HEK293 (cell line): ENCODE results near the gene TNIK.
"Not testable (repeated sequence)": the region's sequence is repeated elsewhere in the genome, so short reads cannot be mapped to it uniquely, and the experiment has no call there.

Source experiments
- CTCF ChIA-PET: fragments of 350-600 bp; formaldehyde crosslinking; extraction: SDS; loops from one replicate; lab custom pipeline; 2021; ENCODE audit warnings: antibody characterized with exemption; lab: Yijun Ruan, JAX
- POLR2A ChIA-PET: fragments of 300-600 bp; formaldehyde crosslinking; extraction: SDS; loops from one replicate; lab custom pipeline; 2020; ENCODE audit warnings: antibody characterized with exemption, inconsistent platforms; lab: Yijun Ruan, JAX
- H3K27ac ChIP-seq: fragments of 200-500 bp; sonication (Bioruptor generic); 2 replicates; pipeline ENCODE4 v1.5.1; 2014; ENCODE audit warnings: low read depth, low read length, control low read depth, inconsistent platforms; ENCODE audit errors: extremely low read depth
- H3K36me3 ChIP-seq, 2 experiments: fragments of 200-500 bp in 1 of 2; sonication (Bioruptor generic) in 1 of 2; 1 replicate in 1 of 2; 2 replicates in 1 of 2; pipeline ENCODE4 v1.5.1; 2014 to 2017; ENCODE audit warnings: inconsistent platforms in 2 of 2, low read length in 2 of 2; ENCODE audit not compliant: control insufficient read depth in 2 of 2, insufficient read depth in 1 of 2
- H3K4me1 ChIP-seq: fragments of 200-500 bp; sonication (Bioruptor generic); 2 replicates; pipeline ENCODE4 v1.5.1; 2014; ENCODE audit warnings: mild to moderate bottlenecking, low read length, inconsistent platforms; ENCODE audit not compliant: control insufficient read depth, insufficient read depth
- H3K4me3 ChIP-seq: 2 replicates; pipeline ENCODE4 v1.5.1; 2011; ENCODE audit warnings: low read depth, mild to moderate bottlenecking, control low read depth, low read length, moderate library complexity
- H3K9me3 ChIP-seq: fragments of 200-500 bp; sonication (Bioruptor generic); 2 replicates; pipeline ENCODE4 v1.5.1; 2014; ENCODE audit warnings: low read depth, low read length, inconsistent platforms; ENCODE audit not compliant: control insufficient read depth, insufficient read depth
- CTCF ChIP-seq: fragments of 450-650 bp; formaldehyde crosslinking; IDR thresholded peaks from 2 replicates; pipeline ENCODE4 v1.5.1; 2016; ENCODE audit warnings: missing biosample characterization, missing genetic modification characterization
- MEIS1 ChIP-seq: sonication (generic); formaldehyde crosslinking; IDR thresholded peaks from 2 replicates; pipeline ENCODE4 v1.8.1; 2022; ENCODE audit warnings: missing genetic modification reagents, mild to moderate bottlenecking, borderline replicate concordance
- MYNN ChIP-seq: fragments of 450-650 bp; formaldehyde crosslinking; IDR thresholded peaks from 2 replicates; pipeline ENCODE4 v1.5.1; 2016; ENCODE audit warnings: missing biosample characterization, missing genetic modification characterization, borderline replicate concordance
- MZF1 ChIP-seq: fragments of 450-650 bp; formaldehyde crosslinking; IDR thresholded peaks from 2 replicates; pipeline ENCODE4 v1.5.1; 2017; ENCODE audit warnings: missing biosample characterization, missing genetic modification characterization, borderline replicate concordance
- PRDM10 ChIP-seq: fragments of 450-650 bp; formaldehyde crosslinking; IDR thresholded peaks from 2 replicates; pipeline ENCODE4 v1.5.1; 2016; ENCODE audit warnings: missing biosample characterization, missing genetic modification characterization
- PRDM6 ChIP-seq: fragments of 450-650 bp; formaldehyde crosslinking; IDR thresholded peaks from 2 replicates; pipeline ENCODE4 v1.5.1; 2017; ENCODE audit warnings: missing biosample characterization, missing genetic modification characterization
- REPIN1 ChIP-seq: fragments of 450-650 bp; formaldehyde crosslinking; IDR thresholded peaks from 2 replicates; pipeline ENCODE4 v1.5.1; 2017; ENCODE audit warnings: missing biosample characterization, missing genetic modification characterization, low read depth
- SP7 ChIP-seq: fragments of 450-650 bp; formaldehyde crosslinking; IDR thresholded peaks from 2 replicates; pipeline ENCODE4 v1.5.1; 2016; ENCODE audit warnings: missing biosample characterization, missing genetic modification characterization
- ZFP37 ChIP-seq: fragments of 450-650 bp; formaldehyde crosslinking; IDR thresholded peaks from 2 replicates; pipeline ENCODE4 v1.5.1; 2016; ENCODE audit warnings: missing biosample characterization, missing genetic modification characterization
- ZNF274 ChIP-seq, 2 experiments: fragments of 200-500 bp in 1 of 2; fragments of 450-650 bp in 1 of 2; sonication (Bioruptor generic) in 1 of 2; formaldehyde crosslinking in 1 of 2; IDR thresholded peaks; 2 replicates each; pipeline versions ENCODE4 v1.5.1 to v1.6.1; 2014 to 2016; ENCODE audit warnings: borderline replicate concordance in 1 of 2, inconsistent platforms in 1 of 2, low read length in 1 of 2, missing biosample characterization in 1 of 2, missing genetic modification characterization in 1 of 2
- ZNF449 ChIP-seq: fragments of 450-650 bp; formaldehyde crosslinking; IDR thresholded peaks from 2 replicates; pipeline ENCODE4 v1.5.1; 2017; ENCODE audit warnings: missing biosample characterization, mild to moderate bottlenecking, missing genetic modification characterization, moderate library complexity
- ZNF629 ChIP-seq: fragments of 450-650 bp; formaldehyde crosslinking; IDR thresholded peaks from 2 replicates; pipeline ENCODE4 v1.5.1; 2017; ENCODE audit warnings: missing biosample characterization, missing genetic modification characterization
- ZNF747 ChIP-seq: fragments of 450-650 bp; formaldehyde crosslinking; IDR thresholded peaks from 2 replicates; pipeline ENCODE4 v1.5.1; 2016; ENCODE audit warnings: missing biosample characterization, missing genetic modification characterization

TNIK gene

GRCh38 chr3:171369156-171369555, 91.0 kb downstream of the TNIK start:
- POLR2A ChIA-PET, result interaction anchor here (1.1 kb wide), 1 partner anchor 22 kb away, joined by 3 read pairs; no protein-coding TSS in a partner anchor
- Histone ChIP-seq H3K4me1 (no peaks in the 10 kb centered on the region), H3K4me3 (no peak overlapping the region)
- CTCF ChIA-PET, result interaction anchor here (0.7 kb wide), 1 partner anchor 734 kb away, joined by 5 read pairs; no protein-coding TSS in a partner anchor
- TF ChIP-seq ZNF274 (IDR thresholded peaks at IDR 0.05; ENCODE audit: low read length), result no peak
- no peak for TF ChIP-seq ZNF274 (tag by site-specific recombination; IDR thresholded peaks at IDR 0.05; ENCODE audit: borderline replicate concordance)
- no peak for TF ChIP-seq CTCF
- TF ChIP-seq ZNF747, result no peak
- TF ChIP-seq ZNF449 (tag by site-specific recombination), result no peak
- no peak for TF ChIP-seq PRDM10 (tag by site-specific recombination)
- TF ChIP-seq REPIN1 (tag by site-specific recombination), result no peak
- TF ChIP-seq ZFP37, result no peak
- no peak for TF ChIP-seq ZNF629 (tag by site-specific recombination)
- TF ChIP-seq MEIS1 (CRISPR knock-in tag), result no peak
- TF ChIP-seq SP7 (tag by site-specific recombination), result no peak
- no peak for TF ChIP-seq MYNN
- TF ChIP-seq, all 188 proteins: peak for 0
- Histone ChIP-seq H3K27ac (no peak overlapping the region), H3K9me3 (no peaks in the 10 kb centered on the region), H3K36me3 (no peaks in the 10 kb centered on the region)

- POLR2A ChIA-PET, H3K4me3 ChIP-seq, H3K9me3 ChIP-seq, H3K27ac ChIP-seq, CTCF ChIA-PET, H3K4me1 ChIP-seq, H3K36me3 ChIP-seq: not testable (repeated sequence)
- TF ChIP-seq MZF1 (peak; percentile 98; the same call in 1 of the 2 replicates), PRDM6 (tag by site-specific recombination) (peak; percentile 39; the same call in 1 of the 2 replicates), PRDM10 (tag by site-specific recombination) (0 out of 2 replicates have a peak, but pooled peaks have one; percentile 16)
Measured at GRCh38 chr3:171366738-171367137, 93.5 kb downstream of the TNIK start.
